Measurements from ENCODE around the gene SRD5A1.
A peak's percentile ranks its signal among the peaks of the same experiment; 100 is the strongest.

Gene SRD5A1

GRCh38 chr5:6710070-6710469 lies 76.8 kb downstream of the SRD5A1 start:
- H3K4me3 ChIP-seq (ENCODE audit: low read length) = no peak overlapping the region
- H3K27ac ChIP-seq (ENCODE audit: low read length) = no peak overlapping the region
- H3K4me1 ChIP-seq (ENCODE audit: low read length) = peaks cover 30% of the 10 kb centered on the region
- 0 out of 2 replicates have a peak, but pooled peaks cover under 1% of the 10 kb centered on the region for H4K20me1 ChIP-seq (ENCODE audit: insufficient read depth, low read length)
- peaks cover 8% of the 10 kb centered on the region for H3K79me2 ChIP-seq (ENCODE audit: low read length)
- H3K4me2 ChIP-seq (ENCODE audit: low read depth, low read length) = no peak overlapping the region
- no peaks in the 10 kb centered on the region for H3K36me3 ChIP-seq (replicated peaks; ENCODE audit: insufficient read depth, low read length)
- H2AFZ ChIP-seq (ENCODE audit: low read length) = no peak overlapping the region
- H3K9ac ChIP-seq (ENCODE audit: low read length) = no peak overlapping the region
- no peaks in the 10 kb centered on the region for H3K9me3 ChIP-seq (replicated peaks; ENCODE audit: insufficient read depth, low read length)
- TF ChIP-seq EZH2 (optimal IDR thresholded peaks at IDR 0.05; ENCODE audit: low read depth, low read length) (no peak), CTCF (IDR thresholded peaks at IDR 0.05; ENCODE audit: low read length) (no peak), EZH2phosphoT487 (IDR thresholded peaks at IDR 0.05; ENCODE audit: low read length) (no peak)
- H3K9me2 ChIP-seq (replicated peaks; ENCODE audit: insufficient read depth, low read length) = no peaks in the 10 kb centered on the region
- H3F3A ChIP-seq (ENCODE audit: insufficient read depth, low read length) = peaks cover 34% of the 10 kb centered on the region
- H3K27me3 ChIP-seq (replicated peaks; ENCODE audit: insufficient read depth, low read length) = no peaks in the 10 kb centered on the region
- no peak for DNase-seq

GRCh38 chr5:6710551-6711318 lies 77.5 kb downstream of the SRD5A1 start:
- H3K9me3 ChIP-seq (replicated peaks; ENCODE audit: insufficient read depth, low read length) = no peaks in the 10 kb centered on the region
- H3K9me2 ChIP-seq (replicated peaks; ENCODE audit: insufficient read depth, low read length) = no peaks in the 10 kb centered on the region
- H4K20me1 ChIP-seq (ENCODE audit: insufficient read depth, low read length) = 0 out of 2 replicates have a peak, but pooled peaks cover 4% of the 10 kb centered on the region
- no peaks in the 10 kb centered on the region for H3K27me3 ChIP-seq (replicated peaks; ENCODE audit: insufficient read depth, low read length)
- H3K4me1 ChIP-seq (ENCODE audit: low read length) = peaks cover 30% of the 10 kb centered on the region
- H3K27ac ChIP-seq (ENCODE audit: low read length) = no peak overlapping the region
- H3K36me3 ChIP-seq (replicated peaks; ENCODE audit: insufficient read depth, low read length) = no peaks in the 10 kb centered on the region
- no peak overlapping the region for H3K9ac ChIP-seq (ENCODE audit: low read length)
- H3F3A ChIP-seq (ENCODE audit: insufficient read depth, low read length) = peaks cover 40% of the 10 kb centered on the region
- H3K79me2 ChIP-seq (ENCODE audit: low read length) = peaks cover 14% of the 10 kb centered on the region
- H2AFZ ChIP-seq (ENCODE audit: low read length) = no peak overlapping the region
- no peak overlapping the region for H3K4me3 ChIP-seq (ENCODE audit: low read length)
- no peak overlapping the region for H3K4me2 ChIP-seq (ENCODE audit: low read depth, low read length)
- TF ChIP-seq EZH2phosphoT487 (IDR thresholded peaks at IDR 0.05; ENCODE audit: low read length) = no peak
- TF ChIP-seq CTCF (IDR thresholded peaks at IDR 0.05; ENCODE audit: low read length) = no peak
- no peak for TF ChIP-seq EZH2 (optimal IDR thresholded peaks at IDR 0.05; ENCODE audit: low read depth, low read length)
- no peak for DNase-seq

- Histone ChIP-seq H3K9me3 (replicated peaks; ENCODE audit: insufficient read depth, low read length) (no peaks in the 10 kb centered on the region), H2AFZ (ENCODE audit: low read length) (peak overlapping the region; percentile 54), H3K9me2 (replicated peaks; ENCODE audit: insufficient read depth, low read length) (no peaks in the 10 kb centered on the region), H3K27me3 (replicated peaks; ENCODE audit: insufficient read depth, low read length) (no peaks in the 10 kb centered on the region), H3K27ac (ENCODE audit: low read length) (peak overlapping the region; percentile 97), H3F3A (ENCODE audit: insufficient read depth, low read length) (peaks cover 41% of the 10 kb centered on the region), H3K79me2 (ENCODE audit: low read length) (peaks cover 23% of the 10 kb centered on the region), H3K9ac (ENCODE audit: low read length) (peak overlapping the region; percentile 85), H3K36me3 (replicated peaks; ENCODE audit: insufficient read depth, low read length) (no peaks in the 10 kb centered on the region), H4K20me1 (ENCODE audit: insufficient read depth, low read length) (peaks cover 10% of the 10 kb centered on the region; the same call in 1 of the 2 replicates), H3K4me3 (ENCODE audit: low read length) (peak overlapping the region; percentile 89), H3K4me2 (ENCODE audit: low read depth, low read length) (peak overlapping the region; percentile 76), H3K4me1 (ENCODE audit: low read length) (peaks cover 36% of the 10 kb centered on the region)
- TF ChIP-seq EZH2phosphoT487 (IDR thresholded peaks at IDR 0.05; ENCODE audit: low read length) (no peak), EZH2 (optimal IDR thresholded peaks at IDR 0.05; ENCODE audit: low read depth, low read length) (no peak), CTCF (IDR thresholded peaks at IDR 0.05; ENCODE audit: low read length) (peak; percentile 24)
- DNase-seq = no peak
Measured at GRCh38 chr5:6711409-6712141, 78.3 kb downstream of the SRD5A1 start.

Data from MM.1S (cell line).